Tibial nerve (tissue), 4 donors: ENCODE results near the gene GNL3.

Experiments used
- CTCF ChIP-seq, 5 experiments: fragments of 200-600 bp in 3 of 5; fragments of 450-650 bp in 2 of 5; sonication (generic) in 3 of 5; IDR thresholded peaks; one replicate each; pipeline ENCODE4 v1.5.1; 2016 to 2019; ENCODE audit warnings: antibody characterized with exemption in 5 of 5, mild to moderate bottlenecking in 3 of 5, moderate library complexity in 2 of 5
- EP300 ChIP-seq, 2 donors: sonication (generic); formaldehyde crosslinking; IDR thresholded peaks; one replicate each; pipeline ENCODE4 v1.6.1; 2017; ENCODE audit warnings: antibody characterized with exemption in 2 of 2, mild to moderate bottlenecking in 1 of 2

DNA sequence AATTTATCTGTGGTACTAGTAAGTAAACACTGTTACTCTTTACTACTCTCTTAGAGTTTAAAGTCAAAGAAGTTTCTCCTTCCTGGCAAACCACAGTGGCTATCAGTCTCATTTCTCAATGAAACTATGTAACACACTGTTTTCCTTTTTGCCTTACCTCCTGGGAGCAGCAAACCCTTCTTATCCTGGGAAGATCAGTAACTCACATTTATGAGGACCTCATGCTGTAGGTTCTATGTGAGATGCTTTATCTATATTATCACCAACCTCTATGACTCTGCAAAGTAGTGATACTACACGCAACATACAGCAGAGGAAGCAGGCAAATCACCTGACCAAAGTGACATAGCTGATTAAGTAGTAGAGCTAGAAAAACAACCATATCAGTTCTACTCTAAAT lies 35.4 kb upstream of the GNL3 start:
- TF ChIP-seq CTCF (IDR thresholded peaks at IDR 0.05) (no peak), EP300 (IDR thresholded peaks at IDR 0.05) (no peak)
